Mucosa of descending colon (tissue), 3 donors: Measurements from ENCODE around the gene ATP2B3. TPM values are rescaled to one million over a fixed set of nuclear protein-coding genes. Genes with fewer than 3 reads are reported as not detected.

Experiments used
- ATAC-seq: fragments of 200-7000 bp; cut with Tn5 transposase; one replicate; pipeline ENCODE4 v1.9.1; 2020; ENCODE audit warnings: mild to moderate bottlenecking, moderate library complexity
- DNase-seq, 3 donors: peaks; one replicate each; pipeline ENCODE4 v3.0.0-alpha.2; 2020
- H3K36me3 ChIP-seq: fragments of 200-600 bp; one replicate; pipeline ENCODE4 v1.8.0; 2021; ENCODE audit warnings: low read depth, mild to moderate bottlenecking
- H3K4me1 ChIP-seq: fragments of 200-600 bp; one replicate; pipeline ENCODE4 v1.8.0; 2021; ENCODE audit warnings: low read depth, mild to moderate bottlenecking
- H3K4me3 ChIP-seq: fragments of 200-600 bp; one replicate; pipeline ENCODE4 v1.8.0; 2021; ENCODE audit warnings: mild to moderate bottlenecking
- H3K9me3 ChIP-seq: fragments of 200-600 bp; one replicate; pipeline ENCODE4 v1.8.0; 2021; ENCODE audit warnings: mild to moderate bottlenecking
- CTCF ChIP-seq: fragments of 200-600 bp; IDR thresholded peaks from one replicate; pipeline ENCODE4 v1.8.0; 2022; ENCODE audit warnings: antibody characterized with exemption, mild to moderate bottlenecking
- intact Hi-C, 2 donors: fragments of 100-400 bp; cut with DNase I in 1 of 2; cut with micrococcal nuclease in 1 of 2; formaldehyde crosslinking; loops; one replicate each; pipeline versions ENCODE4 v1.11.0 to v1.11.1; 2022; cut with DNase I, micrococcal nuclease
- total RNA-seq, 3 donors: library from RNA; stranded (reverse); fragmentation: NEBNext Ultra II Directional in 2 of 3; extraction: Animal tissue kit (Norgen Biotek cat#: 25700) in 2 of 3; gene quantifications; one replicate each; pipeline versions ENCODE4 v1.2.1 to v1.2.4, GENCODE V29; 2021 to 2023
- donor health status: DM: no; HTN: no; CAD: no; lungs with moderate emphysema.
- donor health status: DM: no; HTN: no; CAD: no.
- donor health status: DM: no; HTN: yes; CAD: no.

The ATP2B3 gene
- total RNA-seq, 3 donors from 2014 or later, result 0.07 to 1.1 TPM; not detected in 1

DNA sequence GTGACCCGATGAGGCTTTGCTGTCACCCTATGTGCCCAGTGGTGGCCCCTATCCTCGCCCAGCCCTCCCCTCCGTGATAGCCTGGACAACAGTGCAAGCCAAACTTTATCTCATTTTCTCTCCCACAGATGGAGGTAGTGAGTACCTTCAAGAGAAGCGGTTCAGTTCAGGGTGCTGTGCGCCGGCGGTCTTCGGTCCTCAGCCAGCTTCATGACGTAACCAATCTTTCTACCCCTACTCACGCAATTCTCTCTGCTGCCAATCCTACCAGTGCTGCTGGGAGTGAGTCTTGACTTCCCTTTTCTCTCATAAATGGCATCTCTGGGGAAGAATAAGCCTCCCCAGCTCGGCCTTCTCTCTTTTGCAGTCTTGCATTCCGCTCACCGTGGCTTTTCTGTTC is 52.0 kb downstream of the ATP2B3 start:
- no peaks in the 10 kb centered on the region for H3K4me1 ChIP-seq
- H3K36me3 ChIP-seq, result no peaks in the 10 kb centered on the region
- H3K4me3 ChIP-seq, result no peak overlapping the region
- DNase-seq (no peak), ATAC-seq (no peak)
- no peak for TF ChIP-seq CTCF
- no peaks in the 10 kb centered on the region for H3K9me3 ChIP-seq
- intact Hi-C loops, result no loop called here

GRCh38 chrX:153571534-153571908 is 54.1 kb downstream of the ATP2B3 start:
- intact Hi-C loops, result no loop called here
- H3K36me3 ChIP-seq, result no peaks in the 10 kb centered on the region
- H3K9me3 ChIP-seq, result no peaks in the 10 kb centered on the region
- no peaks in the 10 kb centered on the region for H3K4me1 ChIP-seq
- TF ChIP-seq CTCF, result no peak
- no peak overlapping the region for H3K4me3 ChIP-seq
- DNase-seq (no peak), ATAC-seq (no peak)

DNA sequence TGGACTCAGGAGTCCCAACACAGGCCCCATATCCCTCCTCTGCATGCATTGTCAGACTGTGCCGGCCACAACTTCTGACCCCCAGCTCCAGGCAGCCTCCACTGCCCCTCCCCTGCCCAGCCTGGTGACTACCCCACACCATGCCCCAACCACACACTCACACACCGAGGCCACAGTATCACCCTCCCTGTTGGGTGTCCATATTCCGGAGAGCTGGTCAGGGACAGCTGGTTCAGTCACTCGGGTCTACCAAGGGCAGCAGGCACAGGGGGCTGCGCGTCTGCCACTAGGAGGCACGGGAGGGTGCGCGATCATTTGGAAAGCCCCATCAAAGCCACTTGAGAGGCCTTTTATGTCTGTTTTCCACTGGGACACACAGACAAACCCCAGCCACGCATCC is 55.2 kb downstream of the ATP2B3 start:
- H3K4me1 ChIP-seq, result no peaks in the 10 kb centered on the region
- no peak overlapping the region for H3K4me3 ChIP-seq
- ATAC-seq (no peak), DNase-seq (no peak)
- no peaks in the 10 kb centered on the region for H3K9me3 ChIP-seq
- no peak for TF ChIP-seq CTCF
- H3K36me3 ChIP-seq, result no peaks in the 10 kb centered on the region
- intact Hi-C loops, result no loop called here

DNA sequence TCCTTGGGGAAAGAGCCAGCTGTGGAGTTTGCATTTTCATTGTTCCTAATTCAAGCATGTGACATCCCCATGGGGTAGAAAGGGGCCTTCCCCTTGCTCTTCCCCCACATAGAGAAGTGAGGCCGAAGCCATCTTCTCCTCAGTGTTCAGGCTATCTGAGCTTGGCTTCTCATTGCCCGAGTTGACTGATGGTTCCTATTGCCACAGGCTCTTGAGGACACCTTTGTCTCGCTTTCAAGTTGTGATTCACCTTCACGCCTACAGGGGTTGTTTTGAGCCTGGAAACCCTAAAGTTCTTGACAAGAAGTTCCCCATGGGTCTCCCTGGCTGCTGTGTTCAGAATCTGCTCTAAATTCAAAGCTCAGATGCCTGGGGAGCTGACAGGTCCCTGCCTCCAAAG is 56.5 kb downstream of the ATP2B3 start:
- Histone ChIP-seq H3K9me3 (no peaks in the 10 kb centered on the region), H3K36me3 (no peaks in the 10 kb centered on the region), H3K4me1 (no peaks in the 10 kb centered on the region), H3K4me3 (no peak overlapping the region)
- intact Hi-C loops, result no loop called here
- ATAC-seq (no peak), DNase-seq (no peak)
- TF ChIP-seq CTCF, result no peak

- intact Hi-C loops, result no loop called here
- Histone ChIP-seq H3K9me3 (no peaks in the 10 kb centered on the region), H3K36me3 (no peaks in the 10 kb centered on the region), H3K4me1 (no peaks in the 10 kb centered on the region), H3K4me3 (no peak overlapping the region)
- no peak for TF ChIP-seq CTCF
- ATAC-seq, result no peak
- no peak for DNase-seq
Observed at GRCh38 chrX:153576239-153576870, 58.9 kb downstream of the ATP2B3 start.

DNA sequence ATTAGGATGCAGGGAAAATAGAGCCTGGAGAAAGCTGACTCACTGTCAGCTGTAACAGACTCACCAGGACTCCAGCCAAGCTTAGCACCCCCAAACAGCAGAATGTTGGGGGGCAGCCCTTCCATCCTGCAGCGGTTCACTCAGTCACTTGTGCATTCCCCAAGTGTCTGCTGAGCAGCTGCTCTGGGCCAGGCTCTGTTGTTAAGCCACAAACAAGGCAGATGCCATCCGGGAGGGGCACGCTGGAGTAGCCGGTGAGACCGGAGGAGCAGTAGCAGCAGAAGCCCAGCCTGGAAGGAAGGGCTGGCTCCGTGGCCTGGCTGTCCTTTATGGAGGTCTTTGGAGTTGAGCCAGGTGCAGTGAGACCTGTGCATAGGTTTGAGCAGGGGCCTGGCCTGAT is 59.5 kb downstream of the ATP2B3 start:
- H3K4me1 ChIP-seq, result no peaks in the 10 kb centered on the region
- H3K9me3 ChIP-seq, result no peaks in the 10 kb centered on the region
- H3K4me3 ChIP-seq, result no peak overlapping the region
- ATAC-seq (no peak), DNase-seq (no peak)
- TF ChIP-seq CTCF, result no peak
- intact Hi-C loops, result no loop called here
- no peaks in the 10 kb centered on the region for H3K36me3 ChIP-seq
